ENCODE data around the gene LRRC74B.

Gene LRRC74B

DNA sequence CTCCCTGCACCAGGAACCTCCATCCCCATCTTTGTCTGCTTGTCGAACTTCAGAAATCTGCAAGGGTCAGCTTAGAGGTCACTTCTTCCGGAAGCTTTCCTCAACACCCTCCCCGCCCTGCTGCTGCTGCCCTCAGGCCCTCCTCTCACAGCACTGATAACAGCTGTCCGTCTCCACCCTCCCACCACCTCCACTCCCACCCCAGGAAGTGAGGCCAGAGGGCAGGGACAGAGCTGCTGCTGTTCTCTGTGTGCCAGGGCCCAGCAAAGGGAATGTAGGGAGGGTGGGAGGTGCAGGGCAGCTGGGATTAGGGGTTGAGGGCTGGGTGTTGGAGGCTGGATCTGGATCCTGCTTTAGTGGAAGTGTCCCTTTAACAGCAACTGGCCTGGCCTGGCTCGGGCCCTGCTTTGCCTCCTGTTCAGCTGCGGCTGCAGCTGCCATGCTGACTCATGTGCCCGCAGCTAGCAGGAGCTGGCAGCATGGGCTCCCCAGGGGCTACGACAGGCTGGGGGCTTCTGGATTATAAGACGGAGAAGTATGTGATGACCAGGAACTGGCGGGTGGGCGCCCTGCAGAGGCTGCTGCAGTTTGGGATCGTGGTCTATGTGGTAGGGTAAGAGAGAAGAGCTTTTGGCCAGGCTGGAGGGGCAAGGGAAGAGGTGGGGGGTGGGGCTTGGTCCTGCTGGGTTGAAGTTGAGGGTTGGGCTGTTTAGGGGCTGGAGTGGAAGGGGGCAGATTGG is 30.9 kb upstream of the LRRC74B start, which contains the start of gene P2RX6:
Gene P2RX6, plus strand, starts transcription at position 440 of the 740 bp plus-strand sequence. Its CDS starts 10 bp downstream, at position 450.
- in situ Hi-C loops (cut with HindIII; ENCODE audit: low sequenced_read_pairs) = no loop called here

DNA sequence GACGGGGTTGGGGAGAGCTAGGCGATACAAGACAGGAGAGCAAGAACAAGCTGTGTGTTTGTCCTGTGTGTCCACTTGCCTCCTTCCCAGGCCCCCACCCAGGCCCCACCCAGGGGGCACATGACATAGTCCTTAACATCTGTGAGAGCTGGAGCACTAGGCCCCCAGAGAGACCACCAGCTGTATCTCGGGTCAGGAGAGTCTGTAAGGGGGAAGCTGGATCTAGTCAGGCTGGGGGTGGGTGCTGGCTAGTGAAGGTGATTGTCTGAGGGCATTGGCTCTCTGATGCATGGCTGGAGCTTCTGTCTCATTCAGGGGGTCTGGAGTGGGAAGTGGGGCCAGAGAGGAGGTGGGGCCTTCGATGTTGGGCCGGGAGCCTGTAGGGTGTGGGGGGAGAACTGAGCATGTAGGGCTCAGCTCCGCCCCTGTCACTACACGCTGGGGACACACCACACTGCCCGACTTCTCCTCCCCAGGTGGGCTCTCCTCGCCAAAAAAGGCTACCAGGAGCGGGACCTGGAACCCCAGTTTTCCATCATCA is 30.2 kb upstream of the LRRC74B start:
- no peak overlapping the region for H3K4me3 ChIP-seq (ENCODE audit: low read depth, low read length)
- in situ Hi-C loops (cut with HindIII; ENCODE audit: low sequenced_read_pairs) = no loop called here
- TF ChIP-seq, protein P1, sequence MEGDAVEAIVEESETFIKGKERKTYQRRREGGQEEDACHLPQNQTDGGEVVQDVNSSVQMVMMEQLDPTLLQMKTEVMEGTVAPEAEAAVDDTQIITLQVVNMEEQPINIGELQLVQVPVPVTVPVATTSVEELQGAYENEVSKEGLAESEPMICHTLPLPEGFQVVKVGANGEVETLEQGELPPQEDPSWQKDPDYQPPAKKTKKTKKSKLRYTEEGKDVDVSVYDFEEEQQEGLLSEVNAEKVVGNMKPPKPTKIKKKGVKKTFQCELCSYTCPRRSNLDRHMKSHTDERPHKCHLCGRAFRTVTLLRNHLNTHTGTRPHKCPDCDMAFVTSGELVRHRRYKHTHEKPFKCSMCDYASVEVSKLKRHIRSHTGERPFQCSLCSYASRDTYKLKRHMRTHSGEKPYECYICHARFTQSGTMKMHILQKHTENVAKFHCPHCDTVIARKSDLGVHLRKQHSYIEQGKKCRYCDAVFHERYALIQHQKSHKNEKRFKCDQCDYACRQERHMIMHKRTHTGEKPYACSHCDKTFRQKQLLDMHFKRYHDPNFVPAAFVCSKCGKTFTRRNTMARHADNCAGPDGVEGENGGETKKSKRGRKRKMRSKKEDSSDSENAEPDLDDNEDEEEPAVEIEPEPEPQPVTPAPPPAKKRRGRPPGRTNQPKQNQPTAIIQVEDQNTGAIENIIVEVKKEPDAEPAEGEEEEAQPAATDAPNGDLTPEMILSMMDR (IDR thresholded peaks at IDR 0.05; ENCODE audit: low read depth, low read length, missing control alignments) = no peak

More for the DNA sequence above, 30.9 kb upstream of the LRRC74B start, which contains the start of gene P2RX6:
- peak within 1 kb of the TSS; percentile 53 for H3K4me3 ChIP-seq (ENCODE audit: low read depth, low read length)
- TF ChIP-seq, protein P1 (IDR thresholded peaks at IDR 0.05; ENCODE audit: low read depth, low read length, missing control alignments) = no peak
- DNase-seq (ENCODE audit: low read depth) = no peak

DNA sequence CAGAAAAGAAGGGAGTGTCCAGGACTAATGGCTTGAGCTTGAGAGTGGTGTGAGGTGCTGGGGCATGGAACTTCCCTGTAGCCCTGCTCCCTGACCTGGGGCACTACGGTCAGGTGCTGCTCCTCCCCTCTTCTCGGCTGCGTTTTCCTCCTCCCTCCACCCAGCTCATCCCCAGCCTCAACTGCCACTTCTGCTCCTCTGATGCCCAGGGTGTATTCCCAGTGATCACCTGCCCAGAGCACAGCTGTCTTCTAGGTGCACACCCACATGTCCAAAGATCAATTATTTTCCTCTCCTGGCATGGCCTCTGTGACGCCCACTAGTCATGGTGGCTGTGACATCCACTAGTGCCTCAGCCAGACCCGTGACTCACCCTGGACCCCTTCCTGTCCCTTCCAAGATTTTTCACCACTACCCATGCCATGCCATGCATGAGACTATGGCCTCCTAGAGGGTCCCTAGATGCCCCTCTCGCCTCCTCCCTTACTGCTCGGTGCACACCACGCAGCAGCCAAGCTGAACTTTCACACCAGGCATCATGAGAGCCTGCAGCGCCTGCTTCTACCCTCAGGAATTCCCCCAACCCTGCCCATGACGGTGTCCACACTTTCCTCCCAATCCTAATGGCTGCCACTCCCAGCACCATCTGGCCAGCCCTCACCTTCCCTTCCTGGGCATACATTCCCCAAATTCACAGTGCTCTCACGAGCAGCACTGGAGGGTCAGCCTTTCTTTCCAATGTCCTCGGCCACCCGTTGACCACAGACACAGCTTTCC is 28.9 kb upstream of the LRRC74B start:
- in situ Hi-C loops (cut with HindIII; ENCODE audit: low sequenced_read_pairs) = no loop called here
- TF ChIP-seq, protein P1 (IDR thresholded peaks at IDR 0.05; ENCODE audit: low read depth, low read length, missing control alignments) = no peak
- H3K4me3 ChIP-seq (ENCODE audit: low read depth, low read length) = no peak overlapping the region
- no peak for DNase-seq (ENCODE audit: low read depth)

More for the DNA sequence above, 30.2 kb upstream of the LRRC74B start:
- no peak for DNase-seq (ENCODE audit: low read depth)

DNA sequence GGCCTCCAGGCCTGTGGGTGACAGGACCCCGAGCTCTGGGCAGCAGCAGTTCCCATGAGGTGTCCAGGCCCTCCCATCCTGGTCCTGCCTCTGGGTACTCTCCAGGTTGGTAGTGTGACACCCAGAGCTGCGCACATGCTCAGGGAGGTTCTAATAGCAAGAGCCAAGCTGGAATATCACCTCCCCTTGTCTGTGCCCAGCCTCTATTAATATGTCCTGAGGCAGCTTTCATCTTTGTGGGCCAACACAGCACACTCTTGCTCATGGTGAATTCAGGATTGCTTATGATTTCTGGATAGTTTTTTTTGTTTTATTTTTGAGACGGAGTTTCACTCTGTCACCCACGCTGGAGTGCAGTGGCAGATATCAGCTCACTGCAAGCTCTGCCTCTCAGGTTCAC is 27.4 kb upstream of the LRRC74B start:
- in situ Hi-C loops (cut with HindIII; ENCODE audit: low sequenced_read_pairs) = no loop called here
- no peak overlapping the region for H3K4me3 ChIP-seq (ENCODE audit: low read depth, low read length)
- TF ChIP-seq, protein P1 (IDR thresholded peaks at IDR 0.05; ENCODE audit: low read depth, low read length, missing control alignments) = no peak
- DNase-seq (ENCODE audit: low read depth) = no peak

DNA sequence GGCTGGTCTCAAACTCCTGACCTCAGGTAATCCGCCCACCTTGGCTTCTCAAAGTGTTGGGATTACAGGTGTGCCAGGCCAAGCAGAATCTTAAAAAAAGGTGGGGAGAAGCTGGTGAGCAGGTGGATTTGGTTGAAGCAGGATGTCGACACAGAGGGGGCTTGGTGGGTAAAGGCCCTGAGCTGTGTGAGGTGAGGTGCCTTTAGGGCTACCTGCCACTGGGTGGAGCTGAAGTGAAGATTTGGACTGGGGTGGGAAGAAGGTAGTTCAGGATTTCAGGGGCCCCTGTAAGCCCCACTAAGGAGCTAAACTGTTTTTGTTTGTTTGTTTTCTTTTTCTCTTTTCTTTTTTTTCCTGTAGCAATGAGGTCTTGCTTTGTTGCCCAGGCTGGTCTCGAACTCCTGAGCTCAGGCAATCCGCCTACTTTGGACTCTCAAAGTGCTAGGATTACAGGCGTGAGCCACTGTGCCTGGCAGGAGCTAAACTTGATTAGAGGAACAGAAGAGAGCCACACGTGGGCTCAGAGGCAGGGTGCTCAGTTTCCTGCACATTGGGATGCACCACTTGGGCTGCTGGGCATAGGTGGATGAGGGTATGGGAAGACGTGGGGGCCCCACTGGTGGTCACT is 24.8 kb upstream of the LRRC74B start:
- DNase-seq (ENCODE audit: low read depth) = no peak
- TF ChIP-seq, protein P1 (IDR thresholded peaks at IDR 0.05; ENCODE audit: low read depth, low read length, missing control alignments) = peak; percentile 52
- no peak overlapping the region for H3K4me3 ChIP-seq (ENCODE audit: low read depth, low read length)
- in situ Hi-C loops (cut with HindIII; ENCODE audit: low sequenced_read_pairs) = no loop called here

DNA sequence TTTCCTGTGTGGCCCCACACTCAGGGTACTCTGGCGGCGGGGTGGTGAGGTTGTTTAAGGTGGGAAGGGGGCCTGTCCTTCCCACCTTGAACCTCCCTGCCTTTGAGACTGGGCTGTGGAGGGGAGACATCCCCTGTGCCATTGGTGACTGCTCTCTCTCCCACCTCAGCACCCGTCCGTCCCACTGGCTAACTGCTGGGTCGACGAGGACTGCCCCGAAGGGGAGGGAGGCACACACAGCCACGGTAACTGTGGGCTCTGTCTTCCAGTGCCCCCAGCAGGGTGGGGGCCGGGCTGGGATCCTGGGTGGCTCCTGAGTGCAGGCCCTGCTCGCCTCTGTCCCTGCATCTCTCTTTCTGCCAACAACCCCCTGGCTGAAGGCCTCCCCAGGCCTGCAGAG is 23.2 kb upstream of the LRRC74B start:
- no peak for DNase-seq (ENCODE audit: low read depth)
- TF ChIP-seq, protein P1 (IDR thresholded peaks at IDR 0.05; ENCODE audit: low read depth, low read length, missing control alignments) = no peak
- in situ Hi-C loops (cut with HindIII; ENCODE audit: low sequenced_read_pairs) = no loop called here
- no peak overlapping the region for H3K4me3 ChIP-seq (ENCODE audit: low read depth, low read length)
